MM.1S (cell line): Measurements from ENCODE around the gene MACROH2A2.
"Not testable (repeated sequence)": the region's sequence is repeated elsewhere in the genome, so short reads cannot be mapped to it uniquely, and the experiment has no call there.

ENCODE experiments used
- DNase-seq: peaks from one replicate; pipeline ENCODE4 v3.0.0-alpha.2; 2015
- H2AFZ ChIP-seq: fragments of 300-600 bp; sonication (generic); 2 replicates; pipeline ENCODE4 v1.6.0; 2016; ENCODE audit warnings: antibody characterized with exemption, low read length
- H3F3A ChIP-seq: fragments of 300-600 bp; sonication (generic); 2 replicates; pipeline ENCODE4 v1.6.1; 2016; ENCODE audit warnings: mild to moderate bottlenecking, antibody characterized with exemption, low read length, moderate library complexity, mixed read lengths; ENCODE audit not compliant: insufficient read depth
- H3K27ac ChIP-seq: fragments of 300-600 bp; sonication (generic); 2 replicates; pipeline ENCODE4 v1.5.1; 2016; ENCODE audit warnings: mild to moderate bottlenecking, low read length
- H3K27me3 ChIP-seq: fragments of 300-600 bp; sonication (generic); replicated peaks from 2 replicates; pipeline ENCODE4 v1.6.0; 2016; ENCODE audit warnings: low read length; ENCODE audit not compliant: insufficient read depth
- H3K36me3 ChIP-seq: fragments of 300-600 bp; sonication (generic); replicated peaks from 2 replicates; pipeline ENCODE4 v1.6.1; 2016; ENCODE audit warnings: mild to moderate bottlenecking, low read length, mixed read lengths; ENCODE audit not compliant: insufficient read depth
- H3K4me1 ChIP-seq: fragments of 300-600 bp; sonication (generic); 2 replicates; pipeline ENCODE4 v1.6.1; 2016; ENCODE audit warnings: low read length, mixed read lengths
- H3K4me2 ChIP-seq: fragments of 300-600 bp; sonication (generic); 2 replicates; pipeline ENCODE4 v1.6.0; 2016; ENCODE audit warnings: low read depth, low read length
- H3K4me3 ChIP-seq: fragments of 300-600 bp; sonication (generic); 2 replicates; pipeline ENCODE4 v1.5.1; 2016; ENCODE audit warnings: low read length, mixed read lengths
- H3K79me2 ChIP-seq: fragments of 300-600 bp; sonication (generic); 2 replicates; pipeline ENCODE4 v1.6.1; 2016; ENCODE audit warnings: mixed run types, low read length, mixed read lengths
- H3K9ac ChIP-seq: fragments of 300-600 bp; sonication (generic); 2 replicates; pipeline ENCODE4 v1.6.1; 2016; ENCODE audit warnings: low read length, mixed read lengths
- H3K9me2 ChIP-seq: fragments of 300-600 bp; sonication (generic); replicated peaks from 2 replicates; pipeline ENCODE4 v1.6.1; 2016; ENCODE audit warnings: mild to moderate bottlenecking, low read length, mixed read lengths; ENCODE audit not compliant: insufficient read depth
- H3K9me3 ChIP-seq: fragments of 300-600 bp; sonication (generic); replicated peaks from 2 replicates; pipeline ENCODE4 v1.6.1; 2016; ENCODE audit warnings: mild to moderate bottlenecking, low read length, mixed read lengths; ENCODE audit not compliant: insufficient read depth
- H4K20me1 ChIP-seq: fragments of 300-600 bp; sonication (generic); 2 replicates; pipeline ENCODE4 v1.6.1; 2016; ENCODE audit warnings: mild to moderate bottlenecking, low read length, moderate library complexity, mixed read lengths; ENCODE audit not compliant: insufficient read depth
- EZH2 ChIP-seq: fragments of 300-600 bp; sonication (generic); optimal IDR thresholded peaks from 2 replicates; pipeline ENCODE3; 2017; ENCODE audit warnings: low read depth, mild to moderate bottlenecking, antibody characterized with exemption, low read length, mixed read lengths
- EZH2phosphoT487 ChIP-seq: fragments of 300-600 bp; sonication (generic); IDR thresholded peaks from 2 replicates; pipeline ENCODE4 v1.6.1; 2018; ENCODE audit warnings: antibody characterized with exemption, low read length
- TF ChIP-seq, protein P1 (sequence below): fragments of 300-600 bp; sonication (generic); IDR thresholded peaks from 2 replicates; pipeline ENCODE4 v1.5.1; 2016; ENCODE audit warnings: antibody characterized with exemption, low read length, mixed read lengths

Gene MACROH2A2

DNA sequence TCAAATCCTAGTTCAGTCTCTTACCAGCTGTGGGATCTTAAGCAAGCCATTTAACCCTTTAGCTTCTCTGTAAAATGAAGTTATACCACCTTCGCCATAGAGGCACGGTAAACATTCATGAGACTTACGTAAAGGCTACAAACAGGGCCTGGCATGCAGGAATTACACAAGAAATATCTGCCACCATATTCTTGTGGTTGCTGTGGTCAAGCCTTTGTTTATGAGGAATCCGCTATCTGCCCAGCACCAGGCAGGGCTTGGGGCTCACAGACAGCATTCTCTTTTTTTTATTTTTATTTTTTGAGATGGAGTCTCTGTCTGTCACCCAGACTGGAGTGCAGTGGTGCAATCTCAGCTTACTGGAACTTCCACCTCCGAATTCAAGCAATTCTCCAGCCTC is 70.1 kb downstream of the MACROH2A2 start:
- no peak for DNase-seq
- no peaks in the 10 kb centered on the region for H3F3A ChIP-seq
- no peak overlapping the region for H3K9ac ChIP-seq
- H3K27ac ChIP-seq: no peak overlapping the region
- no peaks in the 10 kb centered on the region for H4K20me1 ChIP-seq
- H3K27me3 ChIP-seq: no peaks in the 10 kb centered on the region
- H3K4me2 ChIP-seq: no peak overlapping the region
- H3K9me3 ChIP-seq: no peaks in the 10 kb centered on the region
- no peaks in the 10 kb centered on the region; the same call in 1 of the 2 replicates for H3K79me2 ChIP-seq
- no peak overlapping the region for H3K4me3 ChIP-seq
- H3K36me3 ChIP-seq: no peaks in the 10 kb centered on the region
- TF ChIP-seq EZH2 (no peak), EZH2phosphoT487 (no peak)
- TF ChIP-seq, protein P1, sequence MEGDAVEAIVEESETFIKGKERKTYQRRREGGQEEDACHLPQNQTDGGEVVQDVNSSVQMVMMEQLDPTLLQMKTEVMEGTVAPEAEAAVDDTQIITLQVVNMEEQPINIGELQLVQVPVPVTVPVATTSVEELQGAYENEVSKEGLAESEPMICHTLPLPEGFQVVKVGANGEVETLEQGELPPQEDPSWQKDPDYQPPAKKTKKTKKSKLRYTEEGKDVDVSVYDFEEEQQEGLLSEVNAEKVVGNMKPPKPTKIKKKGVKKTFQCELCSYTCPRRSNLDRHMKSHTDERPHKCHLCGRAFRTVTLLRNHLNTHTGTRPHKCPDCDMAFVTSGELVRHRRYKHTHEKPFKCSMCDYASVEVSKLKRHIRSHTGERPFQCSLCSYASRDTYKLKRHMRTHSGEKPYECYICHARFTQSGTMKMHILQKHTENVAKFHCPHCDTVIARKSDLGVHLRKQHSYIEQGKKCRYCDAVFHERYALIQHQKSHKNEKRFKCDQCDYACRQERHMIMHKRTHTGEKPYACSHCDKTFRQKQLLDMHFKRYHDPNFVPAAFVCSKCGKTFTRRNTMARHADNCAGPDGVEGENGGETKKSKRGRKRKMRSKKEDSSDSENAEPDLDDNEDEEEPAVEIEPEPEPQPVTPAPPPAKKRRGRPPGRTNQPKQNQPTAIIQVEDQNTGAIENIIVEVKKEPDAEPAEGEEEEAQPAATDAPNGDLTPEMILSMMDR: no peak
- H2AFZ ChIP-seq: no peak overlapping the region
- no peaks in the 10 kb centered on the region for H3K4me1 ChIP-seq
- H3K9me2 ChIP-seq: no peaks in the 10 kb centered on the region

DNA sequence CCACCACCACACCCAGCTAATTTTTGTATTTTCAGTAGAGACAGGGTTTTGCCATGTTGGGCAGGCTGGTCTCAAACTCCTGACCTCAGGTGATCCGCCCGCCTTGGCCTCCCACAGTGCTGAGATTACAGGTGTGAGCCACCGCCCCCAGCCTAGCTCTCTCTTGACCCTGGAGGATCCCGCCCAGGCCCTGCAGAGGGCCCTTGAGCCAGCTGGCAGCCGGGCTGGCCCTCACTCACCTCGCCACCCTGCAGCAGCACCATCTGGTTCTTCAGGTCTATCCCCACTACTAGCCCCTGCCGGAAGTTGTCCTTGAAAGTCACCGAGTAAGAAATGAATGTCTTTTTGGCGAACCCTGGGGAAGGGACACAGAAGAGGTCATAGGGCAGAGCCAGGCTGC is 70.5 kb downstream of the MACROH2A2 start:
- not testable (repeated sequence) for H3K4me1 ChIP-seq, H3F3A ChIP-seq, DNase-seq, H4K20me1 ChIP-seq, H3K4me2 ChIP-seq, H3K36me3 ChIP-seq, H3K9me3 ChIP-seq, H3K27me3 ChIP-seq, H3K9me2 ChIP-seq, H3K4me3 ChIP-seq, H3K79me2 ChIP-seq, H2AFZ ChIP-seq, H3K27ac ChIP-seq, H3K9ac ChIP-seq

DNA sequence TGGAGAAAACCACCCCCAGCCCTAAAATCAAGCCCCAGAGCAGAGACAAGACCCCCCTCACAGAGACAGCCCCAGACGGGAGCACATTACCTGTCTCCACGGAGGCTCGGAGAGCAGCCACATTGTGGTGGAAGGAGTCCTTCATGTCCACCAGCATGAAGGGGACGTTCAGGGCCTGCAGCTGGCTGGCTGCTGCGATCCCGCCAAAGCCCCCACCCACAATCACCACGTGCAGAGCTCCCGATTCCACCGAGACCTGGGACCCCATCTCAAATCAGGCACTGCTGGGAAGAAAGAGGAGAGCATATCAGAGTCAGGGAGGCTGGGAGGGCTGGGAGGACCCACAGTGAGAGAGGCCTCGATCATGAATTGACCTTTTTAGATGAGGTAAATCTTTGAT is 71.2 kb downstream of the MACROH2A2 start:
- no peak for TF ChIP-seq EZH2
- TF ChIP-seq, protein P1: no peak
- no peak for TF ChIP-seq EZH2phosphoT487
- Histone ChIP-seq H3K4me1 (no peaks in the 10 kb centered on the region), H3K27ac (no peak overlapping the region), H3K27me3 (no peaks in the 10 kb centered on the region), H3K9me3 (no peaks in the 10 kb centered on the region), H3K36me3 (no peaks in the 10 kb centered on the region), H3K9ac (no peak overlapping the region), H2AFZ (no peak overlapping the region), H3K4me2 (no peak overlapping the region), H3F3A (no peaks in the 10 kb centered on the region), H3K9me2 (no peaks in the 10 kb centered on the region), H3K4me3 (no peak overlapping the region), H3K79me2 (peaks cover 4% of the 10 kb centered on the region; the same call in 1 of the 2 replicates), H4K20me1 (no peaks in the 10 kb centered on the region)
- no peak for DNase-seq

DNA sequence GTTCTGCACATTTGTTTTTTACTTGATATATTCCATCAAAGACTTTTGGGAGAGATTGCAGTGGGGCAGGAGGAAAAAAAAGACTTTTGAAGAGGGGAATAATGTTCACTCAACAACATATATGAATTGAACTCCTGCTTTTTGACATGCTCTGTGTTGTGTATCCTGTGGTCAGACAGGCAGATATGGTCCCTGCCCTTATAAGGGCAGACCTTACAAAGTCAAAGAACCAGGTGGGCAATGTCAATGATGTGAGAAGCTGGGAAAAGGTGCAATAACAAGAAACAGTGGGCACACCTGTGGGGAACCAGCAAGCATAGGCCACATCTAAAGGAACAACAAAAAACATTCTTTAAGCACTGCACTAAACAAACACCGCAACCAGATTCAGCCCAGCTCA is 71.8 kb downstream of the MACROH2A2 start:
- Histone ChIP-seq H3K9me2 (no peaks in the 10 kb centered on the region), H3K4me1 (no peaks in the 10 kb centered on the region), H3K36me3 (no peaks in the 10 kb centered on the region), H3K9ac (no peak overlapping the region), H3K9me3 (no peaks in the 10 kb centered on the region), H3F3A (no peaks in the 10 kb centered on the region), H4K20me1 (no peaks in the 10 kb centered on the region), H3K79me2 (peaks cover 6% of the 10 kb centered on the region), H3K27ac (no peak overlapping the region), H3K27me3 (no peaks in the 10 kb centered on the region), H2AFZ (no peak overlapping the region), H3K4me3 (no peak overlapping the region), H3K4me2 (no peak overlapping the region)
- TF ChIP-seq EZH2phosphoT487: no peak
- TF ChIP-seq EZH2: no peak
- TF ChIP-seq, protein P1: no peak
- no peak for DNase-seq
